Uterus (tissue), 2 donors: Measurements from ENCODE around the gene PRKCE.
A peak's percentile ranks its signal among the peaks of the same experiment; 100 is the strongest.

Experiments used
- POLR2A ChIP-seq, 2 donors: fragments of 450-650 bp; IDR thresholded peaks; one replicate each; pipeline ENCODE4 v1.6.1; 2016; ENCODE audit warnings: antibody characterized with exemption in 2 of 2, mild to moderate bottlenecking in 1 of 2, moderate library complexity in 1 of 2
- TF ChIP-seq, protein P1 (sequence below), 4 experiments: fragments of 200-600 bp in 2 of 4; fragments of 450-650 bp in 2 of 4; sonication (generic) in 2 of 4; IDR thresholded peaks; one replicate each; pipeline ENCODE4 v1.5.1; 2016 to 2019; ENCODE audit warnings: antibody characterized with exemption in 4 of 4, mild to moderate bottlenecking in 2 of 4, moderate library complexity in 1 of 4

DNA sequence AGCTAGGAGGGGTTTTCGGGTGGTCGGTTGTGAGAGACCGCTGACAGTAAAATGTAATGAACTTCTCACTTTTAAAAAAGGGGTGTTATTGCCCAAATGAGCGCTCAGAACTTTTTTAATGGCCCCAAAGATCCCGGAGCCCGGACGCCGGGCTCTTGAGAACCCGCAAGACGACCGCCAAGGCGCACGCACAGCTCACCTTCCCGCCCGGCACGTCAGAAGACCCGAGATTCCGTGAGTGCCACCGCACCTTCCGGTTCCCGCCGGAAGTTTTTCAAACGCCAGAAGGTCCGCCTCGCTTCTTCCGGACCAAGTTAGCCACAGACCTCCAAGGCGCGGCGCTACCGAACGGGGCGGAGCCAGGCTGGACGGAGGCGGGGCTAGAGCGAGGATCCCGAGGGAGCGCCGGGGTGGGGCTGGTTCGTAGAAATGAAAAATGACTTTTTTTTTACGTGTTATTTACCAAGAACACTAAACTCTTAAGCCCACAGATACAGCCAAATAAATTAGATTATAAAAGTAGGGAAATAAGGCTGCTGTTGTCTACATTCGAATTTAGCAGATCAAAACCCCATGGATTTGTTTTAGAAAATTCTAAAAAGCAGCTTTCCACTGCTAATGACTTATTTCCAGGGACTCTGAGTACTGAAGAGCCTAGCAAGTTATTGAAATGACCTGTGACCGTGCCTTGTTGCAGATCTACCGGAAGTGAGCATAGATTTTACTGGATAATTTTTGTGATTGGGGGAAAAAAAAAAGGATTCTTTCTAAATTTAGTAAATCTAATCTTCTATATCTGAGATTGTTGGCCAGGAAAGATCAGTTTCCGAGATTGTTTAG lies 40.2 kb upstream of the PRKCE start, which contains the start of gene SRBD1:
- TF ChIP-seq, protein P1, sequence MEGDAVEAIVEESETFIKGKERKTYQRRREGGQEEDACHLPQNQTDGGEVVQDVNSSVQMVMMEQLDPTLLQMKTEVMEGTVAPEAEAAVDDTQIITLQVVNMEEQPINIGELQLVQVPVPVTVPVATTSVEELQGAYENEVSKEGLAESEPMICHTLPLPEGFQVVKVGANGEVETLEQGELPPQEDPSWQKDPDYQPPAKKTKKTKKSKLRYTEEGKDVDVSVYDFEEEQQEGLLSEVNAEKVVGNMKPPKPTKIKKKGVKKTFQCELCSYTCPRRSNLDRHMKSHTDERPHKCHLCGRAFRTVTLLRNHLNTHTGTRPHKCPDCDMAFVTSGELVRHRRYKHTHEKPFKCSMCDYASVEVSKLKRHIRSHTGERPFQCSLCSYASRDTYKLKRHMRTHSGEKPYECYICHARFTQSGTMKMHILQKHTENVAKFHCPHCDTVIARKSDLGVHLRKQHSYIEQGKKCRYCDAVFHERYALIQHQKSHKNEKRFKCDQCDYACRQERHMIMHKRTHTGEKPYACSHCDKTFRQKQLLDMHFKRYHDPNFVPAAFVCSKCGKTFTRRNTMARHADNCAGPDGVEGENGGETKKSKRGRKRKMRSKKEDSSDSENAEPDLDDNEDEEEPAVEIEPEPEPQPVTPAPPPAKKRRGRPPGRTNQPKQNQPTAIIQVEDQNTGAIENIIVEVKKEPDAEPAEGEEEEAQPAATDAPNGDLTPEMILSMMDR (IDR thresholded peaks at IDR 0.05): peak in 2 of 4 experiments; percentile 4 to 22
- TF ChIP-seq POLR2A (IDR thresholded peaks at IDR 0.05): peak; percentile 55 to 68
